ENCODE results near the gene SGCD.

The SGCD gene

DNA sequence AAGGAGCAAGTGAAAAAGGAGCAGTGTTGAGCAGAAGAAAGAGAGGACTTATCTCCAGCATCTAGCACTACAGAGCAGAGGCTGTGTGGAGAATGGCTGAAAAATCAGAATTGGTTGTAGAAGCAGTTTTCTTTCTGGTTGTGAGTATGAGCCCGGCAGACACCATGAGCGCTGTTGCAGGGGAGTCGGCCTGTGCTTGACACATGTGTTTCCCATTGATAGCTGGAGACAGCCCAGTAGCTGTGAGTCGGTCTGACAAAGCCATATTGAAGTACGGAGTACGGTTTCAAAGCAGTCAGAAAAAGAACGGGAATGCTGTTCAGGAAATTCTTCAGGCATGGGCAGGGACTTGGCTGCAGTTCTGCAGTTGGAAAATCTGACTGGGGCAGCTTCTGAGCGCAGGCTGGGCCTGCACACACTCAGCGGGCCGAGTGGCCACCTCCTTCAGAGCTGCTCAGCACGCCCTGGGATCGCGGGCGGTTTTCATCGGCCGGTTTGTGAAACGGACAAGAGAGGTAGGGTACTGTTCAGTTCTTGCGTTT lies at the start of gene SGCD:
SGCD (plus strand) TSS at position 447 of the 542 bp plus-strand sequence.
- no peak for FAIRE-seq
- no peak for DNase-seq (ENCODE audit: insufficient read length, low spot score)

DNA sequence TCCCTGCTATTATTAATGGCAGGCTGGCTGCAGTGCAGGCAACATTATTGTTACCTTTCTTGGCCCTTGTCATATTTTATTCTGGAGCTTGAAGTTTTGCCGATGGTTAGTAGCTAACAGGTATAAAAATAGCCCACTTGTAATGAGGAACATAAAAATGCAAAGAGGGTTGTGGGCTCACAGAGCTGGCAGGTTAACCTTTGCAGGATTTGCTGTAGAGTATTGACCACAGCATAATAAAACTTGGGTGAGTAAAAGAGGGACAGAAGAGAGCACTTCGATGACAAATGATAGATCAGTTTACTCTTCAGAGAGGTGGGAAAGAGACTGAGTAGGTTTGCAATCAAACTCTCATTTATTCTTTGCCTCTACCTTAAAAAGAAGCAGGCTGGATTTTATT lies 49.7 kb upstream of the SGCD start:
- FAIRE-seq (no peak), DNase-seq (ENCODE audit: insufficient read length, low spot score) (no peak)

DNA sequence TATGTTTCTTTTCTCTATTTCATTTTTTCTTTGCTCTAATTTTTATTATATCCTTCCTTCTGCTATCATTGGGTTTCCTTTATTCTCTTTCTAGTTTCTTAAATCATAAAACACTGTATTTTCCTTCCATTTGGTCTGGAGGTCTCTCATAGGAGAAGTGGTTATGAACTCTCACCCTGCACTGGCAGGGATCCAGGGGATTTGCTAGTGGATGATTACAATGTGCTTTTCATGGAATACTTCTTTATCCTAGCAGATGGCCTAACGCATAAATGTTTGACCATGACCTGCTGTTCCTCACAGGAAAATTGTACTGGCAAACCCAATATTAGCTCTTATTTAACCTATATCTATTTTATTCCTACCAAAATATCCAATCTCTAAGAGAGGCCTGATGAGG lies 31.5 kb upstream of the SGCD start:
- DNase-seq (ENCODE audit: insufficient read length, low spot score) (no peak), FAIRE-seq (no peak)

DNA sequence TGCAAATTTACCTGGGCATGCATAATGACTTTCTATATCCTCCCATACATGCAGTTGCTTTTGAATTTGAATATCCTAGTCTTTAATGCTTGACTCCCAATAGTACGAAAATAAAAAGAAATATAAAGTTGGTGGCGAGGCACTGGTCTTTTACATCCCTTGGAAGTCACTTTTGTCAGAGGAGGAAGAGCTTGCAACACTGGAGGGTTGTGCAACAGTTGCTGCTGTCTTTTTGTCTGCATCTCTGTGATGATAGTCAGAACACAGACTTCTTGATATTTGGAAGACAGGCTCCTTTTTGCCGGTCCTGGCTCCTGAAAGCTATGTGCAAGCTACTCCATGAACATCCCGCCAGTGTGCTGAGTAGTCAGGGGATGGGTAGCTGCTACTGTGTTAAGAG lies 16.8 kb upstream of the SGCD start:
- DNase-seq (ENCODE audit: insufficient read length, low spot score) (no peak), FAIRE-seq (no peak)

DNA sequence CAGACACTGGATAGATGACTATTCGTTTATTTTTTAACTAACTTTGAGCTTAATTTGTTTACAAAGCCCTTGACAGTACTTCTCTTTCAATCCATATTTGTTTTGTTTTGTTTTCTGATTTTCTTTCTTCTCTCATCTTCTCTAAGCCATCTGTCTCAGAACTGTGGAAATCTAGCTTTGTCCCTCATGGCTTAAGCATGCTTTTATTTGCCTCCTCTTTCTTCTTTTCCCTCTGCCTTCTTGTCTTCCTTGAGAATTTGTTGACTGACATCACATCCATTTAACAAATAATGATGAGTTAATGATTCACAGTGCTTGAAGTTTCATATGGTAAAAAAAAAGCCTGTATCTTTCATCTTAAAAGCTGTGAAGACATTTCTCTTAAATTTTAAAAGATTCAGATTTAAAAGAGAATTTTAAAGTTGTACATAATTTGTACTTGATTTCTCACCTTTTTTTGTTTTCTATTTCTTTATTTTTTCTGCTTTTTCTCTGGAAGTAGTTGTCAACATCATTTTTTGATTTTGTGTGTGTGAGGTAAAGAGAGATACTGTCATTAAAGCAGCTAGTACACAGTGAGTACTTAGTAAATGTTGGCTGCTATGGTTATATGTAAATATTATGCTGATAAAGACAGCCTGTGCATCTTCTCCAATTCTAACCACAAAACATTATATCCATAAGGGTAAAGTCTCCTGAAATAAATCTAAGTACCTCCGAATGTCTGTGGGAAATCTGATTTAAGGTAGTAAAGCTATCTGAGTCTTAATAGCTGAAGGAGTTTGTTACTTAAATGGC lies 13.9 kb upstream of the SGCD start:
- FAIRE-seq (no peak), DNase-seq (ENCODE audit: insufficient read length, low spot score) (no peak)

DNA sequence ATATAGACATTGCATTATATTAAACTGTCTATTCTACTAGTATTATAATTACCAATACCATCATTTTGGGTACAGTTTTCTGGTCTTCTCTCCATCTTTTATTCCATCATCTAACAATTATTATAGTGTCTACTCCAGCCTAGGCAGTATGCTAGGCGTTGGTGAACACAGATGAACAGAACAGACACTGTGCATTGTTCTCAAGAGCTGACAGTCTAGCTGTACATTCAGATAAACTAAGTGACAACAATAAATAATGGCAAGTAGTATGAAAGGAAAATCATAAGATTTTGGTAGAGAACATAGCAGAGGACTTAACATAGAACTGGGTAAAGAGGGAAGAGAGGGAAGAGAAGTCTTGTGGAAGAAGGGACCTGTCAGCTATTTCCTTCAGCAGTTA lies 12.5 kb upstream of the SGCD start:
- DNase-seq (ENCODE audit: insufficient read length, low spot score) (no peak), FAIRE-seq (no peak)

DNA sequence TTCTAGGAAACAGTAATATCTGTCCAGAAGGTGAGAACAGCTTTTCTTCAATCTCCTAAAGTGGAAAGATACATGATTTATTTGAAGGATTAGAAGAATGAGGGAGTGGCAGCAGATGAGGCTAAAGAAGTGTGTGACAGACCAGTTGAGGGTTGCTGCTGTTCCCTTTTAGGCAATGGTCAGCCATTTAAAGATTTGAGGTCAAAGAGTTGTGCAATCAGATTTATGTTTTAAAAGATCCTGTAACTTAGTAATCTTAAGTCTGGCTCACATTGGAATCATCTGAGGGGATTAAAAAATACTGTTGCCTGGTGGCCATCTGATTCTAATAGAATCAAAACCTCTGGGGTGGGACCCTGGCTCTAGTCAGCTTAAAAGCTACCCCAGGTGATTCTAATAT lies 4.3 kb upstream of the SGCD start:
- no peak for DNase-seq (ENCODE audit: insufficient read length, low spot score)
- no peak for FAIRE-seq

DNA sequence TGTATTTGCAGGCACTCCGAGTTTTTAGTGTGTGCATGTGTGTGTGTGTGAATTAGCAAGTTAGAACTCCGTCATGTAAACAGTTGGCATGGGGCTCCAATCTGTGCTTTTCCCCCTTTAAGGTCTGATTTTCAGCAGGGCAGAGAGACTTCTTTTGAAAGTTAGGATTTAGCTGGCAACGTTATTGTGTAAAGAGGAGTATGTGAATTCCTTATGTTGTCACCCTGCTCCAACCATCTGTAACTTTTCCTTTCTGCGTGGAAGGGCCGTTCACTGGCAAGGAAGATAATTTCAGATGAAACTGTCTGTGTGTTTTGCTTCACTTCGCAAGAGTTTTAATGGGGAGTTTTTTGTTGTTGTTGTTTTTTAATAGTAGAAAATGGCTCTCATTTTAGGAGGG lies 332 bp downstream of the SGCD start:
- no peak for FAIRE-seq
- no peak for DNase-seq (ENCODE audit: insufficient read length, low spot score)

DNA sequence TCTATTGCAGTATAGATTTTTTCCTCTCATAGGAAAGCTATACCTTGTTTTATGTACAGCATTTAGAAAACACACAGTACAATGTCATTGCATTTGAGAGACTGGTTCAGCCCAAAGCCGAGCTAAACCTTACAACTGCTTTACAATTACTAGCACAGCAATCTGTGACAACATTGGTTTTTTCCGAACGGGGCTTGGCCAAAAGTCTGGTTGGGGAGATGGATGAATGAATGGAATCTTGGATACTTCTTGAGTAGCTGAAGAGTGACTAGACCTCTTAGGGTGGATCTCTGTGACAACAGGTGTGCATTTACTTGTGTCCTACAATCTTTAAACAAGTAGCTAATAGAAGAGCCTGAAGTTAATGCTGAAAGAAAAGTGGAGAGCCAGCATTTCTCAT lies 1.2 kb downstream of the SGCD start:
- FAIRE-seq = no peak
- no peak for DNase-seq (ENCODE audit: insufficient read length, low spot score)

DNA sequence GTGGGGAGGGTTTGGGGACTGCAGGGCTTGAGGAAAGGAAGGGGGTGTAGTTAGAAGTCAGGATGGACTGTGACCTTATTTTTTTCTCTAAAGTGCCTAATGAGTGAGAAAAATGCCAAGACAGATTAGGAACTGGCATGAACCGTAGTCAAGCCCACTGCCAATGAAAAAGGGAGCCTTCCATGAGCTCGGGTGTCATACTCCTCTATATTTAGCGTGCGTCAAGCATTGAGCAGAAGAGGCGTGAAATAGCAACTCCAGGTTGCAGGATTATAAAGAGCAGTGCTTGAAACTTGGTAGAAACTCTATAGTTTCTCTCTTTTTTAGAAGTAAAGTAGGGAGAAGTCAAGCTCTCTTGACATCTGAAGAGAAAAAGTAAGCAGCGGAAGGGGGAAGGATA lies 1.8 kb downstream of the SGCD start:
- DNase-seq (ENCODE audit: insufficient read length, low spot score) (no peak), FAIRE-seq (no peak)

DNA sequence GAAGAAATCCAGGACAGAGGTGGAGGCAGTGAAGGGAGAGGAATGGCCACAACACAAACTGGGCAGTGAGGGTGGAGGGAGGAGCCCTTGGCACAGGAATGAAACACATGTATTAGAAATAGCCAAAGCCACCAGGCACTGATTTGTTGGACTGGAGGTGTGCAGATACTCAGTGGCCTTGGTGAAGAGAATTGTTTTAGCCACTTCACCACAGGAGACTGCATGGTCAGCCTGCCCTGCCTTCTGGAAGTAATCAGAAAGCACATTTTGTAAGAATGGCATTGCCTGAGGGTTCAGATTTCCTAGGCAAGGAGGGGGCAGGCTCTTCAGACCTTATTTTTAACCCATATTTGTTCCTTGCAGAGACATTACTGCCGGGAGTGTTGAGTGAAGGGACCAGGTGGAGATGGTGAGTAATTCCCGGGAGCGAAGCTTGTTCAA lies 2.2 kb downstream of the SGCD start:
- DNase-seq (ENCODE audit: insufficient read length, low spot score) (no peak), FAIRE-seq (no peak)

DNA sequence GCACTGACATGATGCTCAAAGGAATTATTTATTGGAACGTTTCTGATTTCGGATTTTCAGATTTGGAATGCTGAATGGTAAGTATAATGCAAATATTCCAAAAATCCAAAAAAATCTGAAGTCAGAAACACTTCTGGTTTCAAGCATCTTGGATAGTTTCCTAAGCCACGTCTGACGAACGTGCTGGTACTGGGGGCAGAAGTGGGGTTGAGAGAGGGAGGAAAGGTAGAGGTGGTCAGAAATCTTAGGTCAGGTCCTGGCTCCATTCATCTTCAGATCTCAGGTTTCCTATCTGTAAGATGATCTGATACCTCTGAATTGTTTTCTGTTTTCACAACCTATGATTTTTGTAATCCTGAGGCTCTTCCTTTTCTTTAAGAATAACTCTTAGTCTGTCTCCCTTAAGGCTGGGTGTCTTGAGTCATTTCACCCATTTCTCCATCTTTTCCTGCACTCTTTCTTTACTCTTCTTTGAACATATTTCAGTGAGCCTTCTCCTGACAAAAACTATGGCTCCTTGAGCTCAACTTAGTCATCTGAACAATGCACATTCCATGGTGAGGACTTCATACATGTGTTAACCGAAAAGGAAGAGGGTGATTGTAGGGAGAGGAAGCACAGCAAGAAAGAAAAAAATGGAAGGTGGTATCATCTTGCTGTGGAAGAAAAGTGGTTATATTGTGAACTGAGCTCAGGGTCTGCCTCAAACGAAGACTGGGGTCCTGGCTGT lies 3.3 kb downstream of the SGCD start:
- DNase-seq (ENCODE audit: insufficient read length, low spot score) = no peak
- FAIRE-seq = no peak

DNA sequence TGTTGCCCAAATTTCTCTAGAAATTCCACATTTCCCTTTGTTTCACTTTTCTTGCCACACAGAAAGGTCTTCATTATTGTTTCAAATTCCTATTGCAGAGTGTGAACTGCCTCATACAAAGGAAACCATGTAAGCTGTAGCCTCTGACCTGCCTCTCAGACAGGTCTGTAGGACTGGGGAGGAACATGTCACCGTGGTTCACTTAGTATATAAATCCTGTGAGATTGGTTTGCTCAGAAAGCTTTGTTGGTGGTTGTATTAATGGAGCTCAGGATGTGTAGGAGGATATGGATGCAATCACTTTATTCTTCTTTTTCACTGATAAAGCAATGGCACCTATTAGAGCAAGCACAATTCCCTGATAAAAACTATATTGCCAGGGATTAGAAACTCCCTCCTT lies 4.2 kb downstream of the SGCD start:
- FAIRE-seq (no peak), DNase-seq (ENCODE audit: insufficient read length, low spot score) (no peak)

DNA sequence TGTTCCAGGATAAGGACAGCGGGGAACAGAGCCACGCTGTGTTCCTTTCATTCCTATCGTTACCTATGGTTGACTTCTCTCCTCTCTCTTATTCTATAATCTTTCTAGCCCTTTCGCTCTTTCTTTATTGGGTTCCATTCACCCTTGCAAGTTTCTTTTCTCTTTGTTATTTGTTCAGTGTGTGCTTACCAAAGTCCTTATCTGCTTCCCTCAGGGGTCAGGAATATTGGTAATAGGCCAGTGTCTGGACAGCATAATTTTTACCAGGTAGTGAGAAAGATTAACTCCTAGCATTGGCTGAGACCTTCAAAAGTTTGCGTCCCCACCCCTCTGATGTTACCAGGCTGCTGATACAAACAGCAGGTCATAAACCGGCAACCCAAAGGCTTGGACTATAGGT lies 4.9 kb downstream of the SGCD start:
- FAIRE-seq = no peak
- no peak for DNase-seq (ENCODE audit: insufficient read length, low spot score)

DNA sequence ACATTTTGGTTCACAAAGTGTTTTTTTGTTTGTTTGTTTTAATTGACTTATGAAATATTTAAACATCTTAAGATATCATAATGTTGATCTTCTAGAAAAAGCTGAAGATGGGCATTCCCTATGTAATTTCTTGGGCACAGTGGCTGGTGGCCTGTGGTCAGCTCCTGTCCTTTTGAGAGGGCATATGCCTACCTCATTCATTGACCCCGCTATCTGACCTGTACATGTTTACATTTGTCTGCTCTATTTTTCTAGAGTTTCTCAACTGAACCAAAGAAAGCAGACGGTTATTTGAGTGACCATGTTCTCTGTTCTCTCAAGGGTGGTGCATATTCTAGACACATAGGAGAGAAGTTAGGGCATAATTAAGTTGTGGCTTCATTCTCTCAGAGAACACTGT lies 5.3 kb downstream of the SGCD start:
- FAIRE-seq (no peak), DNase-seq (ENCODE audit: insufficient read length, low spot score) (no peak)

DNA sequence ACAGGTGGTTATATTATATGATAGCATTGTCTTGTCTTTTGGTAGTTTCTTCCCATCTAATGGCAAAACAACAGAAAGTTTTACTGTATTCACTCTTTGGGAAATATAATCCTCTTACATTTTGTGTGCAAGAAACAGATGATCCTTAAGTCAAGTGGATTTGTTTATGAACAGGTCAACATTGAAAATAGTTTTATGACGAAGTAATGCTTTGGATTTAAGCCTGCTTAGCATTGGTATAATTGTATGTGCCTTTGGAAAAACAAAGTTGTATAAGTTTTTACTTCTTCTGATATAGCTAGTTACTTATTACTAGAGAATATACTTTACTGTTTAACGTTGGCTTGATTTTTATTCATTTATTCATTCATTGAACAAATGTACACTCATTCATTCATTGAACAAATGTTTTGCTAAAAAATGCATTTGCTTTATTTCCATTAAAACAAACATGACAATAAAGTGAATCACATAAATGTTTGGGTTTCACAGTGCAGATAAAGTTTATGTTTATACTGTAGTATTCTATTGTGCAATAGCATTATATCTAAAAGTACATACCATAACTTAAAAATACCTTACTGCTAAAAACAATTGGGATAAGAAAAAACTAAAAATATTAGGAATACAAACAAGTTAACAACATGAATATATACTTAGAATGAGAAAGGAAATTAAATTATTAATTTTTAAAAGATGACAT lies 12.3 kb downstream of the SGCD start:
- DNase-seq (ENCODE audit: insufficient read length, low spot score) (no peak), FAIRE-seq (no peak)

DNA sequence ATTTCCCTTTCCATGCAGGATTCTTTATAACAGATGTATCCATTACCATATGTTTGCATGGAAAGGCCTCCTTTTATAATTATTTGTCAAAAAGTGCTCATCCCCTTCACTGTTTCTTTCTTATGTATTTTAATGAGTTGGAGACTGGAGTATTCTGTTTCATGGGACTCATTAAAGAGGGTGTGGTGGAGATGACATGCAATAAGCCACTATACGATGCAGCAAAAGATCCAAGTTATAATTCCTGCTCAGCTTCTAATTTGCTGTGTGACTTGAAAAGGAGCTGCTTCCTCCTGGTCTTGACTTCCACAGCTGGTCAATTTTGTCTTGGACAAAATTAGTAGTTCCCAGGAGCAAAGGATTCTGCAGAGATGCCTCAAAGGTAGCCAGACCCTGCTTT lies 13.9 kb downstream of the SGCD start:
- FAIRE-seq (no peak), DNase-seq (ENCODE audit: insufficient read length, low spot score) (no peak)

DNA sequence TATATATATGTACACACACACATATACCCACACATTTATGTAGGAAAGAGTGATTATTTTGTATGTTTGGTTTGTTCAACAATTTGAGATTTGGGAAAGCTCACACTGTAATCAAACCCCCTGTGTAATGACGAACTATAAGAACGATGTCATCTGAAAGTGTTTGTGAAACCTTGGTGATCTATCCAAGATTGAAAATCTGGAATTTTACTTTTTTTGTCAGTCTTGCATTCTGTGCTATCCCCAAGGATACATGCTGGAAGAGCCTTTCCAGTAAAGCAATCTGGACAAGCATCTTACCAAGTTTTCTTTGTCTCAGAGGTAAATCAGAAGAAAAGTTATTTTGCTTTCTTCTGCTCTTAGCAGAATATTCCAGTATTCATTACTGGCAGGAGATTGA lies 23.3 kb downstream of the SGCD start:
- DNase-seq (ENCODE audit: insufficient read length, low spot score) (no peak), FAIRE-seq (no peak)

DNA sequence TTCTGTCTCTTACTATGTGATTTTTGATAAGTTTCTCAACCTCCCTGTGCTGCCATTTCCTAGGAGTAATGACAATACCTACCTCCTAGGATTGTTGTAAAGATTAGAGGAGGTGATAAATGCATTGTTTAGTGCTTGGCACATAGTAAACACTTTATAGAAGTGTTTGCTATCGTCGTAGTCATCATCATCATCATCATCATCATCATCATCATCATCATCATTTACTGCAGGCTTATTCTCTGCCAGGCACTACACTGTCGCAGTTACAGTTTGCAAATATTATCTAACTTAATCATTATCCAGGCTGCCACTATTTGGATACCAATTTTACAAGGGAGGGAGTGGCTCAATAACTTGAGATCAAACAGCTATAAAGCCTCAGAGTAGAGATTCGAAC lies 24.5 kb downstream of the SGCD start:
- FAIRE-seq = no peak
- DNase-seq (ENCODE audit: insufficient read length, low spot score) = no peak

DNA sequence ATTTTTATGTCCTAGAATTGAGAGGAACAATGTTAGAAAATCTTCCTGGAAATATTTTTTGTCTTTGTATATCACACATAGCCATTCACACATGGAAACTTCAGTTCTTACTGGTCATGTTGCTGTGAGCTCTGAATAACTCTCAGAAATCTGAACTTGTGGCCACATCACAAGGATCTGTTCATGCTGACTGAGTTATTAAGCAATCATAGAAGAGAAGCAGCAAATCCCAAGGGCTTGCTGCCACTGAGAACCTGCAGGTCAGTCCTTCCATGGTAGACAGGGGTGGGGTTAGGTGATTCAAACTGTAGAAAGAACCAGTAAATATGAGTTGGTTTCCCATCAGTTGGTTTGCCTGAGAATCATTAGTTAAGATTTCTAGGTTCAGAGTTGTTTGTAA lies 27.6 kb downstream of the SGCD start:
- FAIRE-seq (no peak), DNase-seq (ENCODE audit: insufficient read length, low spot score) (no peak)

DNA sequence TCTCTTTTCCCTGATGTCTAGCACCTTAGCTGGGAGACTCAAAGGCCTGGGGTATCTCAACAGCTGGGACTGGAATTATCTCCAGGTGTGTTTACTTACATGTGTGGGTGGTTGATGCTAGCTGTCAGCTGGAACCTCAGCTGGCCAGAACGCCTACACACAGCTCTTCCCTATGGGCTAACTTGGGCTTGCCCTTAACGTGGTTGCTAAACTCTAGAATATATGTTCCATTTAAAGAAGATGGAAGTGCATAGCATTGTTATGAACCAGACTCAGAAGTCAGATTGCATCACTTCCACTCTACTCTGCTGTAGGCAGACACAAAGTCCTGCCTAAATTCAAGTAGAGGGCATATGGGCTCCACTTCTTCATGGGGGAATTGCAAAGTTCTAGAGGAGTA lies 29.3 kb downstream of the SGCD start:
- FAIRE-seq (no peak), DNase-seq (ENCODE audit: insufficient read length, low spot score) (no peak)

DNA sequence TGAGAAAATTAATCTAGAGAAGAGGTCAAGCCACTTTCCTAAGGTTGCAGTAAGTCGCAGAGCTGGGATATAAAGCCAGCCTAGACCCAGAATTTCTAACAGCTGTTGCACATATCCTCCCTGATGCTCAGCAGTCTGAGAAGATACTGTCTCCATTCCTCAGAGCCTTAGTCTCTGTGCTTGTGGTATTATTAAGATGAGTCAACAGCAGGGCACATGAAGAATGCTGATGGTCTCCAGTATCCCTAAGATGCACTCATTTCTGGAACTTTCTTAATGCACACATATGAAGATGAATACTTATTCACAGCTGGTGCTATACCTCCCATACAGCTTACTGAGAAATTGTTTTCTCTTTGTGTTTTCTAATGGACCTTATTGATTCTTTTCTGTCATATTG lies 32.5 kb downstream of the SGCD start:
- FAIRE-seq (no peak), DNase-seq (ENCODE audit: insufficient read length, low spot score) (no peak)
